GM12865 (cell line): Measurements from ENCODE around the gene CSTF2T.

Experiments
- DNase-seq: peaks from one replicate; pipeline ENCODE4 v3.0.0; 2010; ENCODE audit warnings: low read depth
- H3K4me3 ChIP-seq: 2 replicates; pipeline ENCODE4 v1.5.1; 2011; ENCODE audit warnings: mild to moderate bottlenecking, low read depth, low read length, control low read depth
- CTCF ChIP-seq: IDR thresholded peaks from 2 replicates; pipeline ENCODE4 v1.5.1; 2011; ENCODE audit warnings: low read length, control low read depth, low read depth, inconsistent platforms; ENCODE audit not compliant: insufficient read depth; ENCODE audit errors: missing control alignments

CSTF2T gene

GRCh38 chr10:51709324-51709972 is 10.1 kb upstream of the CSTF2T start:
- no peak for DNase-seq
- no peak overlapping the region for H3K4me3 ChIP-seq
- TF ChIP-seq CTCF: no peak

GRCh38 chr10:51708609-51709008 is 9.2 kb upstream of the CSTF2T start:
- H3K4me3 ChIP-seq: no peak overlapping the region
- no peak for DNase-seq
- TF ChIP-seq CTCF: no peak

- no peak for DNase-seq
- H3K4me3 ChIP-seq: no peak overlapping the region
- TF ChIP-seq CTCF: no peak
Measured at GRCh38 chr10:51707821-51708424, 8.5 kb upstream of the CSTF2T start.

GRCh38 chr10:51707392-51707791 is 8.0 kb upstream of the CSTF2T start:
- no peak for TF ChIP-seq CTCF
- no peak for DNase-seq
- no peak overlapping the region for H3K4me3 ChIP-seq

- DNase-seq: no peak
- TF ChIP-seq CTCF: no peak
- H3K4me3 ChIP-seq: no peak overlapping the region
Measured at GRCh38 chr10:51706225-51706624, 6.8 kb upstream of the CSTF2T start.

- H3K4me3 ChIP-seq: no peak overlapping the region
- DNase-seq: no peak
- no peak for TF ChIP-seq CTCF
Measured at GRCh38 chr10:51705774-51706173, 6.4 kb upstream of the CSTF2T start.

- peak overlapping the region; percentile 96 for H3K4me3 ChIP-seq
- TF ChIP-seq CTCF: no peak
- DNase-seq: no peak
Measured at GRCh38 chr10:51700228-51700817, 928 bp upstream of the CSTF2T start.
